Putamen (tissue), 1 donor: ENCODE measurements around the gene NEMF.
"Not testable (repeated sequence)": the region's sequence is repeated elsewhere in the genome, so short reads cannot be mapped to it uniquely, and the experiment has no call there.

Experiments used
- DNase-seq: peaks from one replicate; pipeline ENCODE4 v3.0.0-alpha.2; 2016; ENCODE audit warnings: low spot score

NEMF gene

DNA sequence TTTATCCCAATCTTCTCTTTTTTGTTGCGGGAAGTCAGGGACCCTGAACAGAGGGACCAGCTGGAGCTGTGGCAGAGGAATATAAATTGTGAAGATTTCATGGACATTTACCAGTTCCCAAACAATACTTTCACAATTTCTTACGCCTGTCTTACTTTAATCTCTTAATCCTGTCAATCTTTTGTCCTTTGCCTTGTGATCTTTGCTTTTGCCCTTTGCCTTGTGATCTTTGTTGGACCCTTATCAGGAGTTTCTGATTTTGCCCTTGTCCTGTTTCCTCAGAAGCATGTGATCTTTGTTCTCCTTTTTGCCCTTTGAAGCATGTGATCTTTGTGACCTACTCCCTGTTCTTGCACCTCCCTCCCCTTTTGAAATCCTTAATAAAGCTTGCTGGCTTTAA is 36.5 kb downstream of the NEMF start:
- not testable (repeated sequence) for DNase-seq

DNA sequence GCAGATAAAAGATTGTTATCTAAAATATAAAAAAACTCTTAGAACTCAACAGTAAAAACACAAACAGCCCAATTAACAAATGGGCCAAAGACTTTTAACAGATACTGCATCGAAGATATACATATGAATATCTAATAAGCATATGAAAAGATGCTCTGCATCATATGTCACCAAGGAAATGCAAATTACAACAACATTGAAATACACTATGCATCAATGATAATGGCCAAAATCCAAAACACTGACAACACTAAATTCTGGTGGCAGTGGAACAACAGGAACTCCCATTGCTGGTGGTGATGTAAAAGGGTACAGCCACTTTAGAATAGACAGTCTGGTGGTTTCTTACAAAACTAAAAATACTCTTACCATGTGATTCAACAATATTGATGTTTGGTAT is 43.8 kb downstream of the NEMF start:
- no peak for DNase-seq

DNA sequence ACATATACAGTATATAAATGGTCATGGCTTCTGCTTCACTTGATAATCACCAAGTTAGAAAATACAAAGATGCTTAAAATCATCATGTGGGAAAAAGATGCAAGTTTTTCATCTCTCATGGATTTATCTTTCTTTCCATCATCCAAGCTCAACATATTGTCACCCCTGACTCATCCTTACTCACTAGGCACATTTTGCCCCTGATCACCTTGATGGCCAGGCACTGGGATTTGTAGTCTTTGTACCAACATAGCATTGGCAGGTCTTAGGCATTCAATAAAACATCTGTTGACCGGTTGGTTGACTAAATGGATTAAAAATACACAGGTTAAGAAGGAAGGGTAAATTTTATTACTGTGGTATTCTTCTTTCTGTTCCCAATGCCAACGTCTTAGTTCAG is 56.6 kb downstream of the NEMF start:
- no peak for DNase-seq

DNA sequence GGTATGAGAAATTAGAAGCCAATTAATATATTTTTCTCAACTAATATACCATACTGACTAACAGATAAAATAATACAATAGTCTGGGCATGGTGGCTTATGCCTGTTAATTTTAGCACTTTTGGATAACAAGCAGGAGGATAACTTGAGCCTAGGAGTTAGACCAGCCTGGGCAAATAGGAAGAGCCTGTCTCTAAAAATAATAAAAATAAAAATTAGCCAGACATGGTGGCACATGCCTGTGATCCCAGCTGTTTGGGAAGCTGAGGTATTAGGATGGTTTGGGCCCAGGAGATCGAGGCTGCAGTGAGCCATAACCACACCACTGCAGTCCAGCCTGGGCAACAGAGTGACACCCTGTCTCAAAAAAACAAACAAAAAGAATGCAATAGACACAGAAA is 60.0 kb downstream of the NEMF start:
- no peak for DNase-seq

DNA sequence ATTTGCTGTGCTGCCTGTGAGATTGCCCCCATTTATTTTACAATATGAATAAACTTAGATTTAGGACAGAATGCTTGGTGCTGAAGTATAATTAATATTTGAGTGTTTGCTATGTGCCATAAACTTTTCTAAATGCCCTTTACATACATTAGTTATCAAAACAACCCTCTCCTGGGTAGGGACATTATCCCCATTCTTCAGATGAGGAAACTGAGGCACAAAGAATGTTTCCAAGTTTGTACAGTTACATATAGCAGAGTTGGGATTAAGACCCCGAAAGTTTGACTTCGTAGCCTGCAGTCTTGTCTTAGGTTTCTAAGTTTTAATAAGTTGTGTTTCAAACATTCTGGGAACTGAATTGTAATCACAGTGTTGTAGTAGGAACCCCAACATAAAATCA is 66.3 kb downstream of the NEMF start:
- DNase-seq: no peak

DNA sequence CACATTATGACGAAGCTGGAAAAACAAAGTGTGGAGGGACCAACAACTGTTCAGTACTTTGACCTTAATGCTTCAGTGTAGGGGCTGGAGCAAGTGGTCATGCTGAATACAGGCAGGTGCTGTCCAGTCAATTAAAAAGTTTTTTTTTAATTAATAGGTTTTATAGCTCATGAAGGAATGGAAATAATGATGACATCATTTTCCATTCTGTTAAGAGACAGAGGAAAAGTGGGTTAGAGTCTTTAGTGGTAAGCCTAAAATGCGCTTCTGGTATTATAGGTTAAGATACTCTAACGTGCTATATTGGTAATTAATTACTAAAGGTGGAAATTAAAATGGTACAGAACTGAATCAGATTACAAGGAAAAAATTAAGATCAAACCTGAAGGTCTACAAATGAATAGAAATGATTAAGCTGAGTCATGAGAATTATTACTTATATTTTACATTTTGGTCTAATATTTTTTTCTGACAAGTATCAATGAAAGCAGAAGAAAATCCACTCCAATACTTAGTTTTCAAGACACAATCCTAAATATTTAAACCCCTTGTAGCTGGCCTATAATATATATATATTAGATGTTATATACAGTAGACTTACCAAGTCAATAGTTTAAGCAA is 69.1 kb downstream of the NEMF start:
- no peak for DNase-seq

DNA sequence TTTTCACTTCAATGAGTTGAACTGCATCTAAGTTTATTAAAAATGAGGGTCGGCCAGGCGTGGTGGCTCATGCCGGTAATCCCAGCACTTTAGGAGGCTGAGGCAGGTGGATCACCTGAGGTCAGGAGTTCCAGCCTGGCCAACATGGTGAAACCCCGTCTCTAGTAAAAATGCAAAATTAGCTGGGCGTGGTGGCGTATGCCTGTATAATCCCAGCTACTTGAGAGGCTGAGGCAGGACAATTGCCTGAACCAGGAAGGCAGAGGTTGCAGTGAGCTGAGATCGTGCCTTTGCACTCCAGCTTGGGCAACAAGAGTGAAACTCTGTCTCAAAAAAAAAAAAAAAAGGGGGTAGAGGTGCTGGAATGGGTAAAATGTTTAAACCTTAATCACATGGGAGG is 71.5 kb downstream of the NEMF start:
- not testable (repeated sequence) for DNase-seq

DNA sequence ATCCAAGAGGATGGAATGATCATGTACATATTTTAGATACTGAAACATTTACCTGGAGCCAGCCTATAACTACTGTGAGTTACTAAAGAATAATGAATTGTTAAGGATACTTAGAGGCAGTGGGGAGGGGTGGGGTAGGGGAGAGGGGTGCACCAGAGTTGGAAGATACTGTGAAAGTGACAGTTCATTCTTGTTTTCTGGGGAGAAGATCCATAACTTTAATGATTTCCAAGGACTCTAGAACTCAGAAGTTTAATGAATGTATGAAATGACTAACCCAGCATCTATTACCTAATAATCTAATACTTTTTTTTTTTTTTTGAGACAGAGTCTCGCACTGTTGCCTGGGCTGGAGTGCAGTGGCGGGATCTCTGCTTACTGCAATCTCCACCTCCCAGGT is 74.2 kb downstream of the NEMF start:
- no peak for DNase-seq

DNA sequence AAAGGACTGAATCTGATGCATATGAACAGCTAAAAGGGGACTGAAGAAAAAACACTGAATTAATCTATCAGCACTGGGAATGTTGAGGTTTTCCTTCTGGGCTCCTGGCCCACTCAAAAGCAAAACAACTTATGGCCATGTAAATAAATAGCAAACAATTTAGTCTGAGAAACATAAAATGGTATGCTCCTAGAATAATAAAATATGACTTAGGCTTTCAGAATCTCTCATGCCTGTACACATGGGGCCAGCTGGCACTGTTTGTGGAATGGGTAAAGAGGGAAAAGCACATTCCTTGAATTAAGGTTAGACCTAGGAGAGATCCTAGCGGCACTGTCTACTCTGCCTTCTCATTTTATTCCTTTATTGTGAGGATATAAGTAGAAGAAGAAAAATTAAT is 78.5 kb downstream of the NEMF start:
- no peak for DNase-seq

DNA sequence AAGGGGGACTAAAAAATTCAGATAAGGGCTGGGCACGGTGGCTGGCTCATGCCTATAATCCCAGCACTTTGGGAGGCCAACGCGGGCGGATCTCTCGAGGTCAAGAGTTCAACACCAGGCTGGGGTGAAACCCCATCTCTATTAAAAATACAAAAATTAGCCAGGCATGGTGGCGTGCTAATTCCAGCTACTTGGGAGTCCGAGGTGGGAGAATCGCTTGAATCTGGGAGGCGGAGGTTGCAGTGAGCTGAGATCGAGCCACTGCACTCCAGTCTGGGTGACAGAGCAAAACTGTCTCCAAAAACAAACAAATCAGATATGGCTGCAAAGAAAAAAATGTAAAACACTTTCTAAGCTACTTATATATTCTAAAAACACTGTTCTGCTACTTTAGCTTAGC is 80.9 kb downstream of the NEMF start:
- not testable (repeated sequence) for DNase-seq

DNA sequence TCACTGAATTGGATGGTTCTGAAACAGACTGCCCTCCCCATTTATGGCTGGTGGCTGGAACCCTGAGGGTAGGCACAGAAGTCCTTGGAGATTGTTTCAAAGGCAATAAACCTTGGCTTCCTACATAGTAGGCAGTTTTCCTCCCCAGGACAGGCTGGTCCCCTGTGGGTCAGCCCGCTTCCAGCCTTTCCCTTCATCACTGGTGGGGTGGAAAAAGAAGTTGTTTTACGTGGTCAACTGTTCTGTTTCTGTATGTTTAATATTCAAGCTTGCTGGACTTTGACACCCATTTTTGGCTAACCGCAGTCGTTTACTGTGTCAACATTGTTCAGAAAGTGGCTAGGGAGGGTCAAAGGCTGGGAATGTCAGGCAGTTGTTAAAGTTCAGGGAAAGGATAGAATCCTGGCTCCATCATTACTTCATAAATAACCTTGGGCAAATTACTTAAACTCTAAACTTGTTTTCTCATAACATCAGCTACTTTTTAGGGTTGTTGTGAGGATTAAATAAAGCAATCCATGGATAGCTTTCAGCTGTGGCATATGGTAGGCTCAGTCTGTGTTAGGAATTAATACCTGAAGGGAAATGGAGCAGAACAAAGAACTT is 82.3 kb downstream of the NEMF start:
- DNase-seq: no peak

DNA sequence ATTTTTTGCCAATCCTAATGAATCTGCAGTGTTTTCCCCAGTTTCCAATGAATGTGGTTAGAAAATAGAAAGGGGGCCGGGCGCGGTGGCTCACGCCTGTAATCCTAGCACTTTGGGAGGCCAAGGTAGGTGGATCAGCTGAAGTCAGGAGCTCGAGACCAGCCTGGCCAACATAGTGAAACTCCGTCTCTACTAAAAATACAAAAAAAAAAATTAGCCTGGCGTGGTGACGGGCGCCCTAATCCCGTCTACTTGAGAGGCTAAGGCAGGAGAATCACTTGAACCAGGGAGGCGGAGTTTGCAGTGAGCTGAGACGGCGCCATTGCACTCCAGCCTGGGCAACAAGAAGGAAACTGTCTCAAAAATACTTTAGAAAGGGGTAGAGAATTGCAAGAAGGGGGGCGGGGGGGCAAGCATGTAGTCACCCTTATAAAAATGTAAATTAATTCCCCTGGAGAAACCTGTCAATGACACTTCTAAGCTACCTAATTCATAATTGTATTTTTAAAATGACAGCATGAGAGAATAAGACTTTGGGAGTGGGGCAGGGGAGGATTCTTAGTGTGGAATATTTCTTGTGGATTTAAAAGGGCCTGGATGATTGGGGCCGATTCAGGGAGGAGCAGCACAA is 82.9 kb downstream of the NEMF start:
- DNase-seq: no peak

DNA sequence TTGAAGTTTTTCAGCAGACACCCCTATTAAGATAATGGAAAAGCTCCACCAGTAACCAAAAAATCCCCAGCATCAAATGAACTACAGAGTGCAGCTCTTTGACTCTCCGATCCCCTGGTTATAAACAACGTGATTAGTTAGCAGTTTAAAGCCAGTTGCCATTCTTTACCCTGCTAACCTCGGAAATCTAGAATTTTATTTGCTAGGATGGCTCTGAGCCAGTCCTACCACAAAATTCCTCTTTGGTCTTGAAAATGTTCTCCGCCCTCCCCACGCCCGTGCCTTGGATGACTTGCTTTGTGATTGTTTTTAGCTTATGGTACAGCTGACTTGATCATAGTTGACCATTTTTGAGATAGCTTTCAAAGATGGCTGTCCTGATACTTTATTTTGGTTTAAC is 83.4 kb downstream of the NEMF start:
- DNase-seq: no peak

DNA sequence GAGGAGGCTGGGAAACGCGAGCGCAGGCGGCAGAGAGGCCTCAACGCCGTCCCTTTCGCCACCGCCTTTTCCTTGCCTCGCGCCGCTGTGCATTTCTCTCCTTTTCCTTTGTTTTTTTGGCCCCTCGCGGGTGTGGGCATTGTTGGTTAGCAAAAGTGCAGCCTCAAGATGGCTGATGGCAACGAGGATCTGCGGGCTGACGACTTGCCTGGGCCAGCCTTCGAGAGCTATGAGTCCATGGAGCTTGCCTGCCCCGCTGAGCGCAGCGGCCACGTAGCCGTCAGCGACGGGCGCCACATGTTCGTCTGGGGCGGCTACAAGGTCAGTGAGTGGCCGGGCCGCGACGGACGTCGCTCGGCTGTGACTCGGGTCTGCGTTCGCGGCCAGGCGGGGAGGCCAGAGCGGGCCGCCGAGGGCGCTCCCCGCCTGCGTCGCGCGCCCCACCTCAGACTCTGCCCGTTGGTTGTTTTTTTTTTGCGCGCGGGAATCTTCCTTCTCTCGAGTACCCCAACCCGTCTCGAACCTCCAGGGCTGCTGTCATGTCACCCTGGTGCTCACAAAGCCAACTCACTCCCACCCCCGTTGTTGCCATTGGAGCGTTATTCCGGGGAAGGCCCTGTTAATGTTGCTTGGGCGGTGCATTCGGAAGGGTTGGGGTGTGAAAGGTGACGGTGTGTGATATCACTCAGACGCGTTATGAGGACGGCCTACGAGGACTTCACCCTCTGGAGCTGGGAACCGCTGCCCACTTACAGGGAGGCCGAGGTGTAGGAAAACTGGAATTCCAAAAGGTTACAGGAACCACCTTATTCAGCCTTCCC is 84.1 kb downstream of the NEMF start:
- peak; percentile 53 for DNase-seq

DNA sequence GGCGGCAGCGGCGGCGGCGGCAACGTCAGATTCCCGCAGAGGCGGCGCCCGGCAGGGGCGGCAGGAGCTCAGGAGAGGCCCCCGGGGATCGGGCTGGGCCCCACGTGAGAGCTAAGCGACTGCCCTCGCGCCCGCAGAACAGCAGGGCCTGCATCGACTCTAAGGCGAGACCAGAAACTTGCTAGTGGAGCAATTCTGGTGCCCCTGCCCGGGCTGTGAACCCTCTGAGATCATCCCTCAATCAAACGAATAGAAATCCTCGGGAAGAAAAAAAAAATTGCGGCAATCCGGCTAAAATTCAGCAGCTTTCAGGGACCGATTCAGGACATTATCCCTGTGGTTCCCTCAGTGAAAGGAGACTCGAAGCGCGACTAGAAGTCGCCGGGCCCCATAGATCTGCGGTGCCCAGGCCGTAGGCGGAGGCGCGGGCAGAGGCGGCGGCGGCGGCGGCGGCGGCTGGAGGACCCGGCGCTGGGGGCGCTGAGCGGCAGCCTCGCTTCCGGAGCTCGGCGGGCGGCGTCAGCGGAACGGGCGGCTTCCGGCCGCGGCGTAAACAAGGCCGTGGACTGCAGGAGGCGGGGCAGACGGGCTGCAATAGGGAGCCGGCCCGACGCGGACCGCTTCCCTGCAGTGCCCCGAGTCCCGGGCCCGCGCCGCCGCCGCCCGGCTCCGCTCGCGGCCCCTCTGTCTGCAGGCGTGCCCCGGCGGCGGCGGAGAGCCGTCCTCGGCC is 84.9 kb downstream of the NEMF start, which contains the start of gene KLHDC2:
KLHDC2 (plus strand) TSS at position 583 of the 730 bp plus-strand sequence. CDS start 316 bp downstream, outside the sequence.
- peak; percentile 90 for DNase-seq

DNA sequence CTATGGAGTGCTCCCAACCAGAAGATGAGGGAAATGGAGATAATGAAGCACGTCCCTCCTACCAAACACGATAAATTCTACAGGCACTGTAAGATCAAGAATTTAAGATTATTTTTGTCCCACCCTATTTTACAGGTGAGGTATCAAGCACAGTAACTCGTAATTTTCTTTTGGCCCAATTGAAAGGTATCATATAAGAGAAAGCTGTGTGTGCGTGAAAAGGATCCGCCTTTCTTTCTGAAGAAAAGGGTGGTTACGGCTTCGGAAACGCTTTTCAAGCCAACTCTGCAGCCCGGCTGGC is 85.4 kb downstream of the NEMF start:
- DNase-seq: no peak

DNA sequence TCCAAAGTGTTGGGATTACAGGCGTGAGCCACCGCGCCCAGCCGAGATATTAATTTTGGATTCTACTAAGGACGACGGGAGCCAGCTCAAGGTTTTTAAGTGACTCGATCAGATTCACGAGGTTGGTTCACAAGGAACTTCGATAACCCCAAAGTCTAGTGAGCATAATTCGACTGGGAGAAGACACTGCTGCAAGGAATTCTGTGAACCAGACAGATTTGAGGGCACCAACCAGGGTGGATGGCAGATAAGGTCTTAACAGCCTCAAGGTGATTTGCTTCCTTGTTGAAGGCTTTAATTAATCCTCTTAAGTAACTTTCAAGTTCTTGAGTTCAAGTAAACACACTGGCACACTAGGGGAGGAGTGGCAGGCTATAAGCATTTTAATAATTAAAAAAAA is 85.7 kb downstream of the NEMF start:
- peak; percentile 5 for DNase-seq

DNA sequence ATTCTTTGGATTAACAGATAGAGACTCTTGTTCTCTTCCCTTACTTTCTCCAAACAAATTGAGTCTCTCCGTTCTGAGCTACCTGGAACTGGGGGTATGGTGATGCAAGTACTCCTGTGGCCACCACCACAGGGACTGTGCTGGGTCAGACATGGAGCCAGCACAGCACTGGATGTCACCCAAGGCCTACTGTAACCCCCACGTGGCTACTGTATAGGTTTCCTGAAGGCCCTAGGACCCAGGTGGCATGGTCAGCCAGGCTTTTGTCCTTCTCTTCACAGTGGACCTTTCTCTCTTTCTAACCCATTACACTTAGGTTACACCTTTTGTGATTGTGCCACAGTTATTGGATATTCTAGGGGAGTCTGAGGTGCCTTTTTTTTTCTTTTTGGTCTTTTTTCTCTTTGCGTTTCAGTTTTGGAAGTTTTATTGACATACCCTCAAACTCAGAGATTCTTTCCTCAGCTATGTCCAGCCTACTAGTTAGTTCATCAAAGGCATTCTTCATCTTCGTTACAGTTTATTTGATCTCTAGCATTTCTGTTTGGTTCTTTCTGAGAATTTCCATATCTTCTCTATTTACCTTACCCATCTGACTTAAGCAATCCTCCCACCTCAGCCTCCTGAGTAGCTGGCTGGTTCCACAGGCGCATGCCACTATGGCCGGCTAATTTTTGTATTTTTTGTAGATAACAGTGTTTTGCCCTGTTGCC is 90.6 kb downstream of the NEMF start:
- DNase-seq: no peak

DNA sequence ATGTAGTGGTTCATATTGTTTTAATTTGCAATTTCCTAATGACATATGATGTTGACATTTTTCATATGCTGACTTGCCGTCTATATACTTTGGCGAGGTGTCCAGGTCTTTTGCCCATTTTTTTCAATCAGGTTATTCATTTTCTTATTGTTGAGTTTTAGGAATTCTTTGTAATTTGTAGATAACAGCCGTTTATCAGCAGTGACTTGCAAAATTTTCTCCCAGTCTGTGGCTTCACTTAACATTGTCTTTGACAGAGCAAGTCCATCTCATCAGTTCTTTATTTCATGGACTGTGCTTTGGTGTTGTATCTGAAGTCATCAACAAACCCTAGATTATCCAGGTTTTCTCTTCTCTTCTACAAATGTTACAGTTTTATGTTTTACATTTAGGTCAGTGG is 97.2 kb downstream of the NEMF start:
- DNase-seq: no peak

DNA sequence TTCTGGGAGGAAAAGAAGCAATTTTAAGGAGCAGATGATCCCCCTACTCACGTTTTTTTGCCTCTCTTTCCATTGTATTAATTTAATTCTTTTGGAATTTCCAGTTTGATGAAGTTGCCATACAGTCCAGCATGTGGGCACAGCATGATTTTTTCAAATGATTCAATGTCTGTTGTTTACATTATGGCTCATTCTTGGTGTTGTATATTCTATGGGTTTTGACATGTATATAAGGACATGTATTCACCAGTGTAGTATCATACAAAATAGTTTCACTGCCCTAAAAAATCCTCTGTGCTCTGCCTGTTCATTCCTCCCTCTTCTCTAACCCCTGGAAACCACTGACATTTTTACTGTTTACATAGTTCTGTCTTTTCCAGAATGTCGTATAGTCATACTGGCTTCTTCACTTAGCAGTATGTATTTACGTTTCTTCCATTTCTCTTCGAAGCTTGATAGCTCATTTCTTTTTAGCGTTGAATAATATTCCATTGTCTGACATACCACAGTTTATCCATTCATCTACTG is 98.0 kb downstream of the NEMF start:
- no peak for DNase-seq

DNA sequence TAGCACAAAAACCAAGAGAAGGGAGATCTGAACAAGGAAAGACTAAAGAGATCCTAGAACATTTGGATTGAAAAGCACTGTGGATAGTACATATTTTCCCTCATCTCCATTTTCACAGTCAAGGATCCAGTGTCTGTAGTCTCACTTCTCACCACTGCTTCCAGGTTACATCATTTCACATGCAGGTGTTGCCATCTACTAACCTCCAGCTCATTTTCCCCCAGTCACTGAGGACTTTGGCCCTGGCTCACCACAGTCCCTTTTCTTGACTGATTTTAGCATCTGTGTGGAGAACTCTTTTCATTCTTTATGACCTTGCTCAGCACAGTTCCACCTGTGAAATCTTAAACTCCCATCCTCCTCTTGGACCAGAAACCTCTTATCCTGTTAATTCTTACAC is 106.1 kb downstream of the NEMF start:
- DNase-seq: not testable (repeated sequence)
